ENCODE measurements around the gene GLI1.

- TF ChIP-seq CTCF (IDR thresholded peaks at IDR 0.05 in 2 of 3, conservative IDR thresholded peaks at IDR 0.05 in 1 of 3; ENCODE audit: borderline replicate concordance in 1 of 3, insufficient read depth in 1 of 3, low read depth in 2 of 3, low read length in 2 of 3) (no peak), EZH2phosphoT487 (IDR thresholded peaks at IDR 0.05; ENCODE audit: borderline replicate concordance) (no peak)
These were observed 24.3 kb upstream of the GLI1 start for GRCh38 chr12:57435293-57435692.

All from HCT116 (cell line).